Measurements from ENCODE around the gene LAMC1.

The LAMC1 gene

GRCh38 chr1:183019139-183019740 lies 4.0 kb upstream of the LAMC1 start:
- FAIRE-seq: no peak

DNA sequence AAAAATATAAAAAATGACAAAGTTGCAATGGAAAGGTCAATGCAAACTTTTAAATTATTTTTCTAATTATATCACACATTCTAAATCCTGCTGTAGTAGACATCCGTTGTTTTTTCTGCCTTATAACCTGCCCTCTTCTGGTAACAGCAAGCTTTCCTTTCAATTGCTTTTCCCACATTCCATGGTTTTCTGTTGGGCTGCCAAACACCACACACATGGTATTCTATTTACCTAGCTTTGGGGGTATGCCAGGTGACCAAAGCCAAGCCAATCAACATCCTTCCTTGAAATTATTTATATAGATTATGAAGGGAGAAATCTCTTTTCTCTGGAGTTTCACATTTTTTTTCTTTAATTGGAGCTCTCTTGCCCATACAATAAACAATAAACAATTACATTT lies 3.4 kb upstream of the LAMC1 start:
- FAIRE-seq (no peak), DNase-seq (ENCODE audit: extremely low spot score, insufficient read length, low read depth) (no peak)

More at GRCh38 chr1:183019139-183019740, 4.0 kb upstream of the LAMC1 start:
- DNase-seq (ENCODE audit: extremely low spot score, insufficient read length, low read depth): no peak

DNA sequence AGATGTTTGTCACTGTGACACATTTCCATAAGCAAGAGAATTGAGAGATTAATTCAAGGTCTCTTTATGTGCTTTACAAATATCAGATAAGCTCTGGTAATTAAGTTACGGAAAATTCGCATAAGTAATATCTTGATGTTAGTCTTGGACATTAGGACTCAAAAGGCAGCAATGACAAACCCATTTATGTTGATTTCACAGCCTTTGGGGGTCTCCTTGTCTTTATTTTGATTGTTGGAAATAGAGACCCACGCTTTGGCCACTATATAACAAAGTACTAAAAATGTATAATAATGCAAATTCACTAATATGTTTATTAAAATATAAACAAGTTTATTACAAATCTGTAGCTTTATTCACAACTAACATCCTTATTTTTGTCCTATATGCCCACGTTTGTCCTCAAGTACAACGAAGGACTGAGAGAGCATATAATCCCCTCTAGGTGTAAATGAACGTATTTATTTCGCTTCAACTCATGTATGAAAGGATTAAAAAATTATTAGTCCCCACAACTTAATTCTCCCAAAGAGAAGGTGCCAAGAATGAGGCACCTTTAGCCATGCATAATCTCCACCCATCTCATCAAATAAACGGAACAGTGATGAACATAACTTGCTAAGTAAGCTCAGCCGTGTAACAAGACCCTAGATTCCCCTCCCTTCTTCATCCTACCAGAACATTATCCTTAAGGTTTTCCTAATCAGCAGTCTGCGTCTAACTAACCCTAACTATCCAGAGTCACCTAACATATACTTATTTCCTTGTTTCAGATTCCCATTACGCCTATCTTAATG lies 1.6 kb upstream of the LAMC1 start:
- no peak for DNase-seq (ENCODE audit: extremely low spot score, insufficient read length, low read depth)
- no peak for FAIRE-seq

GRCh38 chr1:183022202-183023145 lies 746 bp upstream of the LAMC1 start:
- DNase-seq (ENCODE audit: extremely low spot score, insufficient read length, low read depth) (peak; percentile 60), FAIRE-seq (peak; percentile 78)

- DNase-seq (ENCODE audit: extremely low spot score, insufficient read length, low read depth): peak; percentile 49
- FAIRE-seq: peak; percentile 93
Observed at GRCh38 chr1:183023601-183024316, 539 bp downstream of the LAMC1 start.

GRCh38 chr1:183024317-183025009 lies 1.2 kb downstream of the LAMC1 start:
- FAIRE-seq: peak; percentile 57
- DNase-seq (ENCODE audit: extremely low spot score, insufficient read length, low read depth): no peak

GRCh38 chr1:183025010-183025337 lies 1.8 kb downstream of the LAMC1 start:
- DNase-seq (ENCODE audit: extremely low spot score, insufficient read length, low read depth): no peak
- FAIRE-seq: no peak

GRCh38 chr1:183025782-183026774 lies 2.9 kb downstream of the LAMC1 start:
- peak; percentile 76 for FAIRE-seq
- DNase-seq (ENCODE audit: extremely low spot score, insufficient read length, low read depth): no peak

DNA sequence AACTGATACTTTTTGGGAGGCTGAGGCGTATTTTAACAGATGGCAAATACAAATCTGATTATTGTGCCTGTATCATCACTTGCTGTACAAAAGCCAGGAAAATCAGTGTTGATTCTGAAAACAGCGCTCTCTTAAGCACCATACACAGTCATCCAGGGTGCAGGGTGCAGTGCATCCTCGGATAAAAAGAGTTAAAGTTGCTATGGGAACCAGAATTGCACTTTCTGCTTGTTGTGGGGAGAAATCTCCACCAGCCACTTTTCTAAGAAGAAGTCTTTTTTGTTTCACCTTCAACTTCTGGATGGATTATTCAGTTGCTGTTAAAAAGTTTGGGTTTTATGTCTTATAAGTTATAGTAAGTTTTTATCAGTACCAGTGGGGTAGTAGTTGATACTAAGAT lies 3.8 kb downstream of the LAMC1 start:
- FAIRE-seq (no peak), DNase-seq (ENCODE audit: extremely low spot score, insufficient read length, low read depth) (no peak)

DNA sequence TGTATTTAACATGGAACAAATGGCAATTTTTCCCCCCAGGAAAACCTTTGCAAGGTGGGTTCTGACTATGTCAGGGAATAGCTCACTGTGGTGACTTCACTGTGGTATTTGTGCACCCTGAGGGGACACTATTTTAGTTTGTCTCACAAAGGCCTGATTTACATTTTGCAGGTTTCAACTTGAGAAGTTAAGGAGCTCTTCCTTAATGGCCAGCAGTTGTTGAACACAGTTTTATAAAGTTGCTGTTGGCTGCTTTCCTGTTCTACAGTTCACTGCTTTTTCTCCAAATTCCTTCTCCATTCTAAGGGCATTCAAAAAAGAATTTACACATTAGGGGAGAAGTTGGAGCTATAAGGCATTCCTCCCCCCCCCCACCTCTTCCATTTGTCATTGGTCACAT lies 4.6 kb downstream of the LAMC1 start:
- FAIRE-seq: peak; percentile 15

DNA sequence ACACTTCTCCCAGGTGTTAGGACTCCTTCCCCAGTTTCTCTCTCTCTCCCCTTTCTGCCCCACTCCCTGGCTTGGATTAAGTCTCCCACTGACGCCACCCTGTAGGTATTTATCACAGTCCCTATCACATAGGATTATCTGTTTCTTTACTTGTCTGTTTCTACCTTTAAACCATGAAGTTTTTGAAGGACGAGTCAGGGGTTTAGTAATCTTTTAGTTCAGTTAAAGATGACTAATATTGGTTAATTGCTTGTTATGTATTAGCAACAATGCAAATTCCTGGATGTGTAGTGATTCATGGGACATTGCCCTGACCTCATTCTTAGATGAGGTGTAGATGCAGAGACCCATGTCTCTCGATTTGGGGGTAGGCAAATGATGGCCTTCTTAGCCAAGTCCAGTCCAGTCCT lies 6.4 kb downstream of the LAMC1 start:
- no peak for DNase-seq (ENCODE audit: extremely low spot score, insufficient read length, low read depth)

More for the DNA sequence above, 4.6 kb downstream of the LAMC1 start:
- DNase-seq (ENCODE audit: extremely low spot score, insufficient read length, low read depth): no peak

GRCh38 chr1:183030053-183030452 lies 6.8 kb downstream of the LAMC1 start:
- no peak for DNase-seq (ENCODE audit: extremely low spot score, insufficient read length, low read depth)

More for the DNA sequence above, 6.4 kb downstream of the LAMC1 start:
- no peak for FAIRE-seq

GRCh38 chr1:183032122-183032921 lies 9.1 kb downstream of the LAMC1 start:
- FAIRE-seq: no peak
- no peak for DNase-seq (ENCODE audit: extremely low spot score, insufficient read length, low read depth)

More at GRCh38 chr1:183030053-183030452, 6.8 kb downstream of the LAMC1 start:
- FAIRE-seq: no peak

- DNase-seq (ENCODE audit: extremely low spot score, insufficient read length, low read depth) (no peak), FAIRE-seq (peak; percentile 61)
Observed at GRCh38 chr1:183033205-183033604, 10.0 kb downstream of the LAMC1 start.

DNA sequence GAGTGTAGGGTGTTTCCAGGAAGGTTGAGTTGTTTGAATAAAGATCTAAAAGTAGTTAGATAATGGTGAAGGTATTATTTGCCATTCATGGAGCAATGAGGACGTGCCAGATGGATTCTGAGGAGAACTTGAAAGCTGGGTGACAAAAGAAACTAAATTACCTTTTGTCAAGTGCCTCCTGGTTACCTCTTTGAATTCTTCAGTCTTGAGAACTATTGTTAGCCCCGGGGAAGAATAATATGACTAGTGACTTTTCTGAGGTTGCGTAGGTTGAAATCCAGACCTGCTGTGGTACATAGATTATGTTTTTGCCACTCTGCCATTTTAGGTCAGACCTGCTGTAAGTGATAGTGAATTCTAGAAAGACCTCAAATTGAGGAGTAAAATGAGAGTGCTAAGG lies 11.5 kb downstream of the LAMC1 start:
- DNase-seq (ENCODE audit: extremely low spot score, insufficient read length, low read depth): no peak
- FAIRE-seq: no peak

DNA sequence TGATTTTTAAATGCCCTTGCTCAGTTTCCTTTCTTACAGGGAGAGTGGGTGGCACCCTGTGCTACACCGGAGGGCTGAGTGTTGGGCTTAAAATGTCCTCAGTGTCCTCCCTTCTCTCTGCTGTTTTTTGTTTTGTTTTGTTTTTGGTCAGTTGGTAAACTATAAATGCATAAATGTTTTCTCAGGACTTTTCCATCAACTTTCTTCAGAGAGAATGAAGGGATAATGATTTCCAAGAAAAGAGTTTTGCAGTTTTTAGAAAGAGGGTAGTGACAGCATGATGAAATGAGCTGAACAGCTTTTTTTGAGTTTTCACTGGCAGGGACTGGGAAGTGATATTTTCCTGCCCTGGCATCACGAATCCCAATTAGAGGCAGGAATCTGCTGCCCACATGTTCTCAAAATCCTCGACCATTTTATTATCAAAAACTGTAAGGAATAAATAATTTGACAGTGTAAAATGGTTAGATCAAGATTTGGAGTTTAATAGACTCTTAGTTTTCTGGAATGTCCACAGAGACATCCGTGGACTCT lies 15.2 kb downstream of the LAMC1 start:
- no peak for FAIRE-seq
- no peak for DNase-seq (ENCODE audit: extremely low spot score, insufficient read length, low read depth)

DNA sequence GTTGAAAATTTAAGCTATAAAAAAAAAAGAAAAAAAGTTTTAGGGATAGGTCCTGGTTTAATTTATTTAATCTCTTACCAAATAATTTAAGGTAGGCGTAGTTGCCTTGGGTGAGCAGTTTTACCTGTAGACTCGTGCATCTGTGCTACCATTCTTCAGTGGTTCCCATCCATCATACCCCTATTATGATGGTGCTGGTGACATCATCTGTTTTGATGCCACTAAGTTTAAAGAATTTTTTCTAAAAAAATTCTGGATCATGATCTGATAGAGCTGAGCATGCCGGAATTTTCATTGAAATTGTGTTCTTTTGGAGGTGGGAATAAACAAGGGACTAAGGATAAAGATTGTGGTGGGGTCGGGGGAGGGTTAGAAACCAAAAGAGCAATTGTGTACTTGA lies 15.7 kb downstream of the LAMC1 start:
- DNase-seq (ENCODE audit: extremely low spot score, insufficient read length, low read depth): no peak
- FAIRE-seq: no peak
